GM23338 (cell line): Measurements from ENCODE around the gene MYOM3. TPM values are rescaled to one million over a fixed set of nuclear protein-coding genes. Genes with fewer than 3 reads are reported as not detected.
A peak's percentile ranks its signal among the peaks of the same experiment; 100 is the strongest.

Experiments
- ATAC-seq: fragments of 200-7000 bp; cut with Tn5 transposase; 3 replicates; pipeline ENCODE4 v1.9.1; 2020
- DNase-seq: peaks from one replicate; pipeline ENCODE4 v3.0.0-alpha.2; 2015; ENCODE audit warnings: low spot score
- H2AFZ ChIP-seq: fragments of 200-600 bp; sonication (generic); 2 replicates; pipeline ENCODE4 v1.8.0; 2016; ENCODE audit warnings: antibody characterized with exemption, mild to moderate bottlenecking, moderate library complexity
- H3F3A ChIP-seq: fragments of 200-600 bp; sonication (generic); replicated peaks from 2 replicates; pipeline ENCODE4 v1.8.0; 2017; ENCODE audit warnings: antibody characterized with exemption, mixed run types, low read depth
- H3K27ac ChIP-seq: fragments of 200-600 bp; sonication (generic); 2 replicates; pipeline ENCODE4 v1.6.1; 2016; ENCODE audit warnings: low read depth
- H3K27me3 ChIP-seq: fragments of 200-600 bp; sonication (generic); 2 replicates; pipeline ENCODE4 v1.8.0; 2016; ENCODE audit warnings: mild to moderate bottlenecking, mixed run types, moderate library complexity; ENCODE audit not compliant: insufficient read depth
- H3K36me3 ChIP-seq: fragments of 200-600 bp; sonication (generic); 2 replicates; pipeline ENCODE4 v1.8.0; 2016; ENCODE audit warnings: mild to moderate bottlenecking; ENCODE audit not compliant: insufficient read depth
- H3K4me1 ChIP-seq: fragments of 200-600 bp; sonication (generic); 2 replicates; pipeline ENCODE4 v1.8.0; 2016; ENCODE audit warnings: mild to moderate bottlenecking, moderate library complexity; ENCODE audit not compliant: insufficient read depth
- H3K4me2 ChIP-seq: fragments of 200-600 bp; sonication (generic); 2 replicates; pipeline ENCODE4 v1.7.1; 2017; ENCODE audit warnings: mixed run types
- H3K4me3 ChIP-seq: fragments of 200-600 bp; sonication (generic); 2 replicates; pipeline ENCODE4 v1.6.1; 2016; ENCODE audit warnings: mixed run types
- H3K79me2 ChIP-seq: fragments of 200-600 bp; sonication (generic); replicated peaks from 2 replicates; pipeline ENCODE4 v1.8.0; 2017; ENCODE audit warnings: mild to moderate bottlenecking; ENCODE audit not compliant: insufficient read depth
- H3K9me2 ChIP-seq: fragments of 200-600 bp; sonication (generic); 2 replicates; pipeline ENCODE4 v1.8.0; 2017; ENCODE audit not compliant: insufficient read depth
- H4K20me1 ChIP-seq: fragments of 200-600 bp; sonication (generic); replicated peaks from 2 replicates; pipeline ENCODE4 v1.8.0; 2017; ENCODE audit warnings: mild to moderate bottlenecking; ENCODE audit not compliant: insufficient read depth
- H3K27ac Mint-ChIP-seq: 2 replicates; pipeline ENCODE4 v1.8.0; 2020; ENCODE audit warnings: inconsistent platforms, mild to moderate bottlenecking, moderate library complexity, mixed read lengths
- H3K27me3 Mint-ChIP-seq: 3 replicates; pipeline ENCODE4 v1.8.0; 2022; ENCODE audit warnings: low read depth, mild to moderate bottlenecking, moderate library complexity, mixed read lengths, inconsistent platforms; ENCODE audit not compliant: insufficient read depth, poor library complexity
- H3K36me3 Mint-ChIP-seq: 3 replicates; pipeline ENCODE4 v1.8.0; 2021; ENCODE audit warnings: low read depth, mild to moderate bottlenecking, inconsistent platforms, moderate library complexity, mixed read lengths
- H3K4me1 Mint-ChIP-seq: 3 replicates; pipeline ENCODE4 v1.8.0; 2020; ENCODE audit warnings: mild to moderate bottlenecking, inconsistent platforms, mixed read lengths
- H3K4me3 Mint-ChIP-seq: 3 replicates; pipeline ENCODE4 v1.8.0; 2021; ENCODE audit warnings: moderate library complexity, mild to moderate bottlenecking, inconsistent platforms, mixed read lengths
- H3K9me3 Mint-ChIP-seq: 3 replicates; pipeline ENCODE4 v1.8.0; 2020; ENCODE audit warnings: moderate library complexity, mild to moderate bottlenecking, inconsistent platforms, mixed read lengths
- CREB1 ChIP-seq: fragments of 250-450 bp; sonication (Bioruptor Pico); IDR thresholded peaks from 2 replicates; pipeline ENCODE4 v1.5.0; 2020; ENCODE audit warnings: low read depth, mild to moderate bottlenecking, moderate library complexity
- EZH2 ChIP-seq: fragments of 200-600 bp; sonication (generic); IDR thresholded peaks from one replicate; pipeline ENCODE4 v1.8.0; 2017; ENCODE audit warnings: antibody characterized with exemption, mild to moderate bottlenecking, low read depth; ENCODE audit not compliant: unreplicated experiment
- EZH2phosphoT487 ChIP-seq: fragments of 200-600 bp; sonication (generic); IDR thresholded peaks from one replicate; pipeline ENCODE4 v1.8.1; 2018; ENCODE audit warnings: antibody characterized with exemption; ENCODE audit not compliant: unreplicated experiment
- JUNB ChIP-seq: IDR thresholded peaks from one replicate; pipeline ENCODE4 v1.6.1; 2016; ENCODE audit warnings: antibody characterized with exemption; ENCODE audit not compliant: unreplicated experiment
- NANOG ChIP-seq: IDR thresholded peaks from 2 replicates; pipeline ENCODE4 v1.6.1; 2016; ENCODE audit warnings: antibody characterized with exemption, borderline replicate concordance
- POLR2AphosphoS5 ChIP-seq: IDR thresholded peaks from 2 replicates; pipeline ENCODE4 v1.6.1; 2016; ENCODE audit warnings: antibody characterized with exemption, low read depth
- STAT1 ChIP-seq: IDR thresholded peaks from one replicate; pipeline ENCODE4 v1.6.1; 2016; ENCODE audit warnings: antibody characterized with exemption; ENCODE audit not compliant: unreplicated experiment
- ZNF114 ChIP-seq: fragments of 250-450 bp; sonication (Bioruptor Pico); IDR thresholded peaks from 2 replicates; pipeline ENCODE4 v1.5.0; 2020; ENCODE audit warnings: mild to moderate bottlenecking, moderate library complexity
- polyA plus RNA-seq: library from polyadenylated mRNA; unstranded; fragments of >200 nt; fragmentation: Nextera tagmentation; extraction: Ambion mirVana; gene quantifications from 2 replicates; pipeline ENCODE4 v1.2.1, GENCODE V29; 2016
- total RNA-seq: library from RNA; depleted of rRNA; stranded (reverse); fragments of >200 nt; shearing (Covaris generic); gene quantifications from 2 replicates; pipeline ENCODE4 v1.2.3, GENCODE V29; 2014
- TF ChIP-seq, protein P1 (sequence below): IDR thresholded peaks from one replicate; pipeline ENCODE4 v1.6.1; 2018; ENCODE audit warnings: antibody characterized with exemption; ENCODE audit not compliant: unreplicated experiment
- TF ChIP-seq, protein P2 (sequence below): IDR thresholded peaks from 2 replicates; pipeline ENCODE4 v1.6.1; 2016; ENCODE audit warnings: antibody characterized with exemption
- TF ChIP-seq, protein P3 (sequence below), 2 experiments: fragments of 200-600 bp in 1 of 2; sonication (generic) in 1 of 2; conservative IDR thresholded peaks; 2 replicates each; pipeline versions ENCODE4 v1.5.1 to v1.6.1; 2016 to 2017; ENCODE audit warnings: antibody characterized with exemption in 2 of 2, low read depth in 2 of 2, mild to moderate bottlenecking in 2 of 2, moderate library complexity in 1 of 2

Gene MYOM3
- total and polyA plus RNA-seq, 2 experiments from 2014 or later: not detected

DNA sequence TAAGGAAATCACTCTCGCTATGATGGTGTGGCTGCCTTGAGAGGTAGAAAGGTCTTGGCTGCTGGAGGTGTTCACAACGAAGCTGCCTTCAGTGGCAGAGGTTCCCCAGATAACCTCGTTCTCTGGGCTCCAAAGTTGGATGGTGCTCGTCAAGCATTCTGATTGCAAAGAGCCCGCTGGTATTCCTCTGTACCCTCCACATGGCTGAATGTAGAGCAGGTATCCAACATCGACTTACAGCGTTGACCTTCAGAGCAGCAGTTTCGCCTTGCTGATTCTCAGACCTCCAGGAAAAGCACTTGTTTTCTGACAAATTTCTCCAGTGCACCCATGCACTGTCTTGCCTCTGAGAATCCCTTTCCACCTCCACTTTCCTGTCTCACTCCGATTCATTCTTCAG is 35.3 kb upstream of the MYOM3 start:
- Histone ChIP-seq H3K9me2 (no peaks in the 10 kb centered on the region), H2AFZ (no peak overlapping the region), H4K20me1 (no peaks in the 10 kb centered on the region), H3K36me3 (no peaks in the 10 kb centered on the region), H3F3A (no peaks in the 10 kb centered on the region), H3K79me2 (0 out of 2 replicates have a peak, but pooled peaks cover 3% of the 10 kb centered on the region), H3K4me3 (no peak overlapping the region), H3K4me2 (no peak overlapping the region), H3K27ac (no peak overlapping the region), H3K27me3 (no peaks in the 10 kb centered on the region), H3K4me1 (peaks cover 5% of the 10 kb centered on the region; the same call in 1 of the 2 replicates)
- H3K36me3 Mint-ChIP-seq: no peaks in the 10 kb centered on the region
- H3K9me3 Mint-ChIP-seq: no peaks in the 10 kb centered on the region
- H3K27ac Mint-ChIP-seq: 0 out of 2 replicates have a peak overlapping the region, but pooled peaks have one; percentile 15
- H3K27me3 Mint-ChIP-seq: peaks cover 20% of the 10 kb centered on the region
- DNase-seq (no peak), ATAC-seq (no peak)
- no peak overlapping the region for H3K4me3 Mint-ChIP-seq
- peaks cover 20% of the 10 kb centered on the region for H3K4me1 Mint-ChIP-seq
- TF ChIP-seq EZH2phosphoT487: no peak

DNA sequence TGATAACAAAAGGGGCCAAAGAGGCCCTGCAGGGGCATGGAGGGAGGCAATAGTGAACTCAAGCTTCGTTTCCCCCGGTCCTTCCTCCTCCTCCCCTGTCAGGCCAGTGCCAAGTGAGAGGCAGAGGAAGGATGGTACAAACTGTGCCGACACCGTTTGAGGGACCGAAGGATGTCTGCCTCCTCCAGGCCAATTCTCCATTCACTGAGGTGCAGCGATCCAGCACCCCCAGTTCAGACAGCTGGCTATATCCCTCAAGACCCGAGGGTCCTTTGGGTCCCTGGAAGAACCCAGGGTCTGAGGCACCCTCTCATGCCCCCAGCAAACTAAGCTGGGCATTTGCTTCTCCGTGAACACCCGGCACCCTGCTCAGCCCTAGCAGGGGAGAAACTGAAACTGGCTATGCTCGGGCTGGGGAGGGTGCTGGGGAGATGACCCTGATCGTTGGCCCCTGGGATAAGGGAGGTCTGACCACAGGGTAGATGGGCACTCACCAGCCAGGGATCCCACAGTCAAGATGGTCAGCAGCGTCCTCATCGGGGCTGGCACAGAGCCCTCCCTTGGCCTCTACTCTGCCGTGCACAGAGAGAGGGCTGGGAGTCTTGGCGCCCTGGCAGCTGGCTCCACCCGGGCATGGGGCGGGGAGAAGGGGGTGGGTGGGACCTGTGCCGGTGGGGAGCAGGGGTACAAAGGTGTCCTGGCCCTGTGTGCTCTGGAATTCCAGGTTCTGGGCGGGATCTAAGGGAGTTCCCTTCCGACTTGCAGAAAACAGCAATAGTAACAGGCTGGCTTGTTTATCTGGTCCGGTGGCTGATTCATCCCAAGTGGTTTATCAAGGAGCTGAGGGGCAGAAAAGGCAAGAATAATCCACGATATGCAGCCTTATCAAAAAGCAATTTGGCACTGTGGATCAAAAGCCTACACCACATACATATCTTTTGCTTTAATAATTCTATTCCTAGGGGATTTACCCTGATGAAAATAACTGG is 30.9 kb upstream of the MYOM3 start, which contains the start of gene IL22RA1:
IL22RA1 (minus strand) TSS at position 595 of the 989 bp plus-strand sequence; CDS start at position 537, 58 bp downstream.
- no peaks in the 10 kb centered on the region for H3K9me2 ChIP-seq
- no peaks in the 10 kb centered on the region for H3K79me2 ChIP-seq
- no peaks in the 10 kb centered on the region for H3F3A ChIP-seq
- no peaks in the 10 kb centered on the region for H3K4me1 ChIP-seq
- Mint-ChIP-seq H3K27ac (no peak within 1 kb of the TSS), H3K4me3 (no peak within 1 kb of the TSS), H3K4me1 (no peaks in the 10 kb centered on the region; the same call in 1 of the 3 replicates), H3K27me3 (peaks cover 8% of the 10 kb centered on the region), H3K36me3 (no peaks in the 10 kb centered on the region), H3K9me3 (no peaks in the 10 kb centered on the region)
- H3K27ac ChIP-seq: no peak within 1 kb of the TSS
- H3K27me3 ChIP-seq: no peaks in the 10 kb centered on the region
- ATAC-seq (peak; percentile 55), DNase-seq (no peak)
- H3K4me3 ChIP-seq: no peak within 1 kb of the TSS
- TF ChIP-seq CREB1 (CRISPR knock-in tag) (no peak), STAT1 (no peak)
- no peaks in the 10 kb centered on the region for H4K20me1 ChIP-seq
- H2AFZ ChIP-seq: peak within 1 kb of the TSS; percentile 52; the same call in 1 of the 2 replicates
- no peaks in the 10 kb centered on the region for H3K36me3 ChIP-seq
- H3K4me2 ChIP-seq: no peak within 1 kb of the TSS

DNA sequence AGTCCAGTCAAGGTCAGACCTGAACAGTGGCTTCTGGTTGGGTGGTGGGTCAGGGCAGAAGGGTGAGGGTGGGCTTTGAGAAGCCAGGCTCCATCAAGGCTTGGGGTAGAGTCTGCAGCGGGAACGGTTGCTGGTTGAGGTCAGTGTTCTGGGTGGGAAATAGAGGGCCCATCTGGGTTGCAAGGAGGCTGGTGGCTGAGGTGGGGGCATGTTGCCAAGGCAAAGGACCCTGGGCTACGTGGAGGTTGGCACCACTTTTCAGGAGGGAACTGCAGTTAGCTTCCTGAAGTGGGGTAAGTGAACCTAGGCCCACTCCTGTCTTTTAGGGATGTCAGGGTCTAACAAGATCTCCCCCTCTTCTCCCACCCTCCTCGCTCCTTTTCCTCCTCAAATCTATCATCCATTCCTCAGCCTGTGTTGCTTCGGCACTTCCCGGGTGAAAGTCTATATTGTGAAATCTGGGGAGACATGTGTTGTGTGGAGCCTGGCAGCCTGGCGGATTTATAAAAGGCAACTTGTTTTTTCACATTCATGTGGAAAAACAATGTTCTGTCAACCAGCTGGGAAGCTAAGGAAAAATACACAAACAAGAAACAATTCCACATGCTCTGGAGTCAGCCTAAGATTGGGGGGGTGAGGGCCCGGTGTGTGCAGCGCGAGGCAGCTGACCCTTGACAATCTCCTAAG is 29.5 kb upstream of the MYOM3 start:
- DNase-seq (no peak), ATAC-seq (no peak)
- no peak overlapping the region for H3K4me3 Mint-ChIP-seq
- H3K27me3 Mint-ChIP-seq: peaks cover 11% of the 10 kb centered on the region
- Histone ChIP-seq H3K27ac (no peak overlapping the region), H3K79me2 (no peaks in the 10 kb centered on the region), H3F3A (no peaks in the 10 kb centered on the region), H3K4me3 (no peak overlapping the region), H3K4me2 (no peak overlapping the region), H3K27me3 (no peaks in the 10 kb centered on the region), H4K20me1 (no peaks in the 10 kb centered on the region), H2AFZ (no peak overlapping the region), H3K4me1 (no peaks in the 10 kb centered on the region), H3K36me3 (no peaks in the 10 kb centered on the region), H3K9me2 (no peaks in the 10 kb centered on the region)
- no peaks in the 10 kb centered on the region; the same call in 1 of the 3 replicates for H3K4me1 Mint-ChIP-seq
- no peaks in the 10 kb centered on the region for H3K9me3 Mint-ChIP-seq
- no peaks in the 10 kb centered on the region for H3K36me3 Mint-ChIP-seq
- H3K27ac Mint-ChIP-seq: no peak overlapping the region
- TF ChIP-seq, protein P1, sequence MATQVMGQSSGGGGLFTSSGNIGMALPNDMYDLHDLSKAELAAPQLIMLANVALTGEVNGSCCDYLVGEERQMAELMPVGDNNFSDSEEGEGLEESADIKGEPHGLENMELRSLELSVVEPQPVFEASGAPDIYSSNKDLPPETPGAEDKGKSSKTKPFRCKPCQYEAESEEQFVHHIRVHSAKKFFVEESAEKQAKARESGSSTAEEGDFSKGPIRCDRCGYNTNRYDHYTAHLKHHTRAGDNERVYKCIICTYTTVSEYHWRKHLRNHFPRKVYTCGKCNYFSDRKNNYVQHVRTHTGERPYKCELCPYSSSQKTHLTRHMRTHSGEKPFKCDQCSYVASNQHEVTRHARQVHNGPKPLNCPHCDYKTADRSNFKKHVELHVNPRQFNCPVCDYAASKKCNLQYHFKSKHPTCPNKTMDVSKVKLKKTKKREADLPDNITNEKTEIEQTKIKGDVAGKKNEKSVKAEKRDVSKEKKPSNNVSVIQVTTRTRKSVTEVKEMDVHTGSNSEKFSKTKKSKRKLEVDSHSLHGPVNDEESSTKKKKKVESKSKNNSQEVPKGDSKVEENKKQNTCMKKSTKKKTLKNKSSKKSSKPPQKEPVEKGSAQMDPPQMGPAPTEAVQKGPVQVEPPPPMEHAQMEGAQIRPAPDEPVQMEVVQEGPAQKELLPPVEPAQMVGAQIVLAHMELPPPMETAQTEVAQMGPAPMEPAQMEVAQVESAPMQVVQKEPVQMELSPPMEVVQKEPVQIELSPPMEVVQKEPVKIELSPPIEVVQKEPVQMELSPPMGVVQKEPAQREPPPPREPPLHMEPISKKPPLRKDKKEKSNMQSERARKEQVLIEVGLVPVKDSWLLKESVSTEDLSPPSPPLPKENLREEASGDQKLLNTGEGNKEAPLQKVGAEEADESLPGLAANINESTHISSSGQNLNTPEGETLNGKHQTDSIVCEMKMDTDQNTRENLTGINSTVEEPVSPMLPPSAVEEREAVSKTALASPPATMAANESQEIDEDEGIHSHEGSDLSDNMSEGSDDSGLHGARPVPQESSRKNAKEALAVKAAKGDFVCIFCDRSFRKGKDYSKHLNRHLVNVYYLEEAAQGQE: no peak
- TF ChIP-seq, protein P2, sequence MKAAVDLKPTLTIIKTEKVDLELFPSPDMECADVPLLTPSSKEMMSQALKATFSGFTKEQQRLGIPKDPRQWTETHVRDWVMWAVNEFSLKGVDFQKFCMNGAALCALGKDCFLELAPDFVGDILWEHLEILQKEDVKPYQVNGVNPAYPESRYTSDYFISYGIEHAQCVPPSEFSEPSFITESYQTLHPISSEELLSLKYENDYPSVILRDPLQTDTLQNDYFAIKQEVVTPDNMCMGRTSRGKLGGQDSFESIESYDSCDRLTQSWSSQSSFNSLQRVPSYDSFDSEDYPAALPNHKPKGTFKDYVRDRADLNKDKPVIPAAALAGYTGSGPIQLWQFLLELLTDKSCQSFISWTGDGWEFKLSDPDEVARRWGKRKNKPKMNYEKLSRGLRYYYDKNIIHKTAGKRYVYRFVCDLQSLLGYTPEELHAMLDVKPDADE: no peak
- TF ChIP-seq JUNB: no peak
- no peak for TF ChIP-seq EZH2
- no peak for TF ChIP-seq CREB1 (CRISPR knock-in tag)
- no peak for TF ChIP-seq NANOG
- no peak for TF ChIP-seq POLR2AphosphoS5
- no peak for TF ChIP-seq ZNF114 (CRISPR knock-in tag)
- TF ChIP-seq, protein P3, sequence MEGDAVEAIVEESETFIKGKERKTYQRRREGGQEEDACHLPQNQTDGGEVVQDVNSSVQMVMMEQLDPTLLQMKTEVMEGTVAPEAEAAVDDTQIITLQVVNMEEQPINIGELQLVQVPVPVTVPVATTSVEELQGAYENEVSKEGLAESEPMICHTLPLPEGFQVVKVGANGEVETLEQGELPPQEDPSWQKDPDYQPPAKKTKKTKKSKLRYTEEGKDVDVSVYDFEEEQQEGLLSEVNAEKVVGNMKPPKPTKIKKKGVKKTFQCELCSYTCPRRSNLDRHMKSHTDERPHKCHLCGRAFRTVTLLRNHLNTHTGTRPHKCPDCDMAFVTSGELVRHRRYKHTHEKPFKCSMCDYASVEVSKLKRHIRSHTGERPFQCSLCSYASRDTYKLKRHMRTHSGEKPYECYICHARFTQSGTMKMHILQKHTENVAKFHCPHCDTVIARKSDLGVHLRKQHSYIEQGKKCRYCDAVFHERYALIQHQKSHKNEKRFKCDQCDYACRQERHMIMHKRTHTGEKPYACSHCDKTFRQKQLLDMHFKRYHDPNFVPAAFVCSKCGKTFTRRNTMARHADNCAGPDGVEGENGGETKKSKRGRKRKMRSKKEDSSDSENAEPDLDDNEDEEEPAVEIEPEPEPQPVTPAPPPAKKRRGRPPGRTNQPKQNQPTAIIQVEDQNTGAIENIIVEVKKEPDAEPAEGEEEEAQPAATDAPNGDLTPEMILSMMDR (conservative IDR thresholded peaks at IDR 0.05; ENCODE audit: low read depth in 2 of 2): no peak
